Endothelial cell (in vitro differentiated cells): Measurements from ENCODE around the gene SCAP. TPM values are rescaled to one million over a fixed set of nuclear protein-coding genes. Genes with fewer than 3 reads are reported as not detected.

ENCODE experiments used
- DNase-seq: peaks from one replicate; pipeline ENCODE4 v3.0.0; 2021; ENCODE audit warnings: low spot score
- H3K27ac Mint-ChIP-seq: one replicate; pipeline ENCODE4 v1.8.0; 2021; ENCODE audit warnings: mixed read lengths, inconsistent platforms; ENCODE audit not compliant: unreplicated experiment
- H3K27me3 Mint-ChIP-seq: one replicate; pipeline ENCODE4 v1.8.0; 2021; ENCODE audit warnings: mild to moderate bottlenecking, moderate library complexity, mixed read lengths, inconsistent platforms; ENCODE audit not compliant: unreplicated experiment
- H3K36me3 Mint-ChIP-seq: one replicate; pipeline ENCODE4 v1.8.0; 2021; ENCODE audit warnings: mild to moderate bottlenecking, low read depth, mixed read lengths, inconsistent platforms; ENCODE audit not compliant: unreplicated experiment
- H3K4me1 Mint-ChIP-seq: one replicate; pipeline ENCODE4 v1.8.0; 2021; ENCODE audit warnings: mild to moderate bottlenecking, mixed read lengths, inconsistent platforms; ENCODE audit not compliant: unreplicated experiment
- H3K4me3 Mint-ChIP-seq: one replicate; pipeline ENCODE4 v1.8.0; 2021; ENCODE audit warnings: mild to moderate bottlenecking, mixed read lengths, inconsistent platforms; ENCODE audit not compliant: unreplicated experiment
- H3K9me3 Mint-ChIP-seq: one replicate; pipeline ENCODE4 v1.8.0; 2021; ENCODE audit warnings: mixed read lengths, inconsistent platforms; ENCODE audit not compliant: unreplicated experiment
- CTCF ChIP-seq: fragments of 200-600 bp; sonication (generic); IDR thresholded peaks from one replicate; pipeline ENCODE4 v1.5.0; 2021; ENCODE audit warnings: antibody characterized with exemption; ENCODE audit not compliant: unreplicated experiment
- total RNA-seq: library from RNA; stranded (reverse); fragmentation: NEBNext Ultra II Directional; extraction: Animal tissue kit (Norgen Biotek cat#: 25700); gene quantifications from one replicate; pipeline ENCODE4 v1.2.1, GENCODE V29; 2021; ENCODE audit not compliant: unreplicated experiment

Gene SCAP
- total RNA-seq, 1 donor from 2014 or later: 88.6 TPM

- H3K4me1 Mint-ChIP-seq: no peaks in the 10 kb centered on the region
- peaks cover 17% of the 10 kb centered on the region for H3K27me3 Mint-ChIP-seq
- H3K27ac Mint-ChIP-seq: no peak overlapping the region
- no peak for DNase-seq
- H3K9me3 Mint-ChIP-seq: no peaks in the 10 kb centered on the region
- H3K36me3 Mint-ChIP-seq: peaks cover 33% of the 10 kb centered on the region
- TF ChIP-seq CTCF: no peak
- H3K4me3 Mint-ChIP-seq: no peak overlapping the region
Measured at GRCh38 chr3:47416041-47416440, 59.7 kb downstream of the SCAP start.

DNA sequence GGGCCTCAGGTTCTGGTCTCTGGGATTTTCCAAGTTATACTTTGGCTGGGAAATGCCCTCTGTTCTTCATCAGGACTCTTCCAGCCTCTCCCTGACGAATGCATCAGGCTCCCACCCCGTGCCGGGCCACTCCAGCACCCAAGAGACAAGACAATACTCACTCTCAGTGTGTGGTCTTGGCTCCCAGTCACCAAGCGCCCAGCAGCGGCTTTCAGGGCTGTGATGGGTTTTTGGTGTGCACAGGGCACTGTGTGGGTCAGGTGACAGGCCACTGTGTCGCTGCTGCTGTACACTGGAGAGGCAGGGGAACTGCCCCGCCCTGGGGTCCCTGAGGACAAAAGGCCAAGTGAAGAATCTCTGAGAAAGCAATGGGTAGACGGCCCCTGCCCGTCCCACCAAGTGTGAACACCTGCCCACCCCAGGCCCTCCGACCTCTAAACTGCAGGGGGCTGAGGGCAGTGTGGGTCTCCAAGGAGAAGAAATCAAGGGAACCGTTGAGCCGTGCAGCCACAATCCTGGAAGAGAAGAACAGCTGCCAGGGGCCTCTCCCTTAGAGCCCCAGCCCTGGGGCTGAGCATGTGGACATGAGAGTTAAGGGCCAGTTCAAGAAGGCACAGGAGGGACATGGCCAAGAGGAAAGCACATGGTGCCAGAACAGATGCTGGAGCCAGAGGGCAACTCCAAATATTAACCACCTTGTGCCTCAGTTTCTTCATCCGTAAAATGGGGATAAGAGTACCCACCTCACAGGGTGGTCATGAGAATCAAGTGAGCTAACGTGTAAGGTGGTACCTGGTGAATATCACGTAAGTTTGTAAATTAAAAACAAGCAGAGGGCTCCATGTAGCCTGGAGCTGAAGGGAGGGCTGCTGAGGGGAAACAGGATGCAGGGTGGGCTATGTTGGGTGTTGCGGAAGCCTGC, 60.8 kb downstream of the SCAP start:
- peaks cover 17% of the 10 kb centered on the region for H3K27me3 Mint-ChIP-seq
- no peaks in the 10 kb centered on the region for H3K4me1 Mint-ChIP-seq
- H3K36me3 Mint-ChIP-seq: peaks cover 33% of the 10 kb centered on the region
- H3K27ac Mint-ChIP-seq: no peak overlapping the region
- H3K9me3 Mint-ChIP-seq: no peaks in the 10 kb centered on the region
- DNase-seq: no peak
- no peak for TF ChIP-seq CTCF
- peak overlapping the region; percentile 15 for H3K4me3 Mint-ChIP-seq

- Mint-ChIP-seq H3K4me3 (no peak overlapping the region), H3K4me1 (no peaks in the 10 kb centered on the region), H3K9me3 (no peaks in the 10 kb centered on the region), H3K27ac (no peak overlapping the region), H3K27me3 (peaks cover 15% of the 10 kb centered on the region), H3K36me3 (peaks cover 33% of the 10 kb centered on the region)
- no peak for TF ChIP-seq CTCF
- no peak for DNase-seq
Measured at GRCh38 chr3:47414161-47414564, 61.6 kb downstream of the SCAP start.

GRCh38 chr3:47413751-47414150, 62.0 kb downstream of the SCAP start:
- TF ChIP-seq CTCF: no peak
- Mint-ChIP-seq H3K4me3 (no peak overlapping the region), H3K36me3 (peaks cover 33% of the 10 kb centered on the region)

GRCh38 chr3:47412842-47413520, 62.8 kb downstream of the SCAP start:
- peaks cover 33% of the 10 kb centered on the region for H3K36me3 Mint-ChIP-seq
- no peaks in the 10 kb centered on the region for H3K9me3 Mint-ChIP-seq
- H3K4me3 Mint-ChIP-seq: peak overlapping the region; percentile 71
- TF ChIP-seq CTCF: no peak
- H3K4me1 Mint-ChIP-seq: no peaks in the 10 kb centered on the region
- no peak for DNase-seq
- peaks cover 17% of the 10 kb centered on the region for H3K27me3 Mint-ChIP-seq
- peak overlapping the region; percentile 26 for H3K27ac Mint-ChIP-seq

More at GRCh38 chr3:47413751-47414150, 62.0 kb downstream of the SCAP start:
- H3K27me3 Mint-ChIP-seq: peaks cover 14% of the 10 kb centered on the region
- H3K4me1 Mint-ChIP-seq: no peaks in the 10 kb centered on the region
- H3K27ac Mint-ChIP-seq: no peak overlapping the region
- DNase-seq: no peak
- no peaks in the 10 kb centered on the region for H3K9me3 Mint-ChIP-seq
